Measurements from ENCODE around the gene TOB1.

TOB1 gene

GRCh38 chr17:50853781-50854180 is 12.4 kb downstream of the TOB1 start:
- no peaks in the 10 kb centered on the region for H3K36me3 ChIP-seq (ENCODE audit: control insufficient read depth, insufficient read depth, low read length)
- no peaks in the 10 kb centered on the region for H3K27me3 ChIP-seq (ENCODE audit: control insufficient read depth, insufficient read depth, low read length)
- no peak overlapping the region for H3K27ac ChIP-seq (ENCODE audit: low read depth, low read length)
- no peaks in the 10 kb centered on the region for H3K9me3 ChIP-seq (ENCODE audit: control insufficient read depth, insufficient read depth, low read depth, low read length)
- H3K4me1 ChIP-seq (ENCODE audit: control insufficient read depth, insufficient read depth, low read length) = no peaks in the 10 kb centered on the region
- no peak overlapping the region for H3K9ac ChIP-seq (ENCODE audit: low read length)
- H3K4me3 ChIP-seq (ENCODE audit: low read depth, low read length) = no peak overlapping the region

- Histone ChIP-seq H3K27me3 (ENCODE audit: control insufficient read depth, insufficient read depth, low read length) (no peaks in the 10 kb centered on the region), H3K36me3 (ENCODE audit: control insufficient read depth, insufficient read depth, low read length) (no peaks in the 10 kb centered on the region), H3K9me3 (ENCODE audit: control insufficient read depth, insufficient read depth, low read depth, low read length) (no peaks in the 10 kb centered on the region), H3K27ac (ENCODE audit: low read depth, low read length) (no peak overlapping the region), H3K4me1 (ENCODE audit: control insufficient read depth, insufficient read depth, low read length) (no peaks in the 10 kb centered on the region), H3K9ac (ENCODE audit: low read length) (no peak overlapping the region), H3K4me3 (ENCODE audit: low read depth, low read length) (no peak overlapping the region)
These were observed 13.0 kb downstream of the TOB1 start for GRCh38 chr17:50853015-50853615.

GRCh38 chr17:50850640-50851039 is 15.5 kb downstream of the TOB1 start:
- Histone ChIP-seq H3K27ac (ENCODE audit: low read depth, low read length) (no peak overlapping the region), H3K36me3 (ENCODE audit: control insufficient read depth, insufficient read depth, low read length) (no peaks in the 10 kb centered on the region), H3K9ac (ENCODE audit: low read length) (no peak overlapping the region), H3K27me3 (ENCODE audit: control insufficient read depth, insufficient read depth, low read length) (no peaks in the 10 kb centered on the region), H3K4me1 (ENCODE audit: control insufficient read depth, insufficient read depth, low read length) (peaks cover 4% of the 10 kb centered on the region; the same call in 1 of the 2 replicates), H3K9me3 (ENCODE audit: control insufficient read depth, insufficient read depth, low read depth, low read length) (no peaks in the 10 kb centered on the region), H3K4me3 (ENCODE audit: low read depth, low read length) (no peak overlapping the region)

GRCh38 chr17:50848711-50849110 is 17.4 kb downstream of the TOB1 start:
- Histone ChIP-seq H3K27me3 (ENCODE audit: control insufficient read depth, insufficient read depth, low read length) (no peaks in the 10 kb centered on the region), H3K9me3 (ENCODE audit: control insufficient read depth, insufficient read depth, low read depth, low read length) (no peaks in the 10 kb centered on the region), H3K36me3 (ENCODE audit: control insufficient read depth, insufficient read depth, low read length) (no peaks in the 10 kb centered on the region), H3K27ac (ENCODE audit: low read depth, low read length) (no peak overlapping the region), H3K4me3 (ENCODE audit: low read depth, low read length) (no peak overlapping the region), H3K4me1 (ENCODE audit: control insufficient read depth, insufficient read depth, low read length) (peaks cover 11% of the 10 kb centered on the region; the same call in 1 of the 2 replicates), H3K9ac (ENCODE audit: low read length) (no peak overlapping the region)

GRCh38 chr17:50848039-50848438 is 18.1 kb downstream of the TOB1 start:
- Histone ChIP-seq H3K36me3 (ENCODE audit: control insufficient read depth, insufficient read depth, low read length) (no peaks in the 10 kb centered on the region), H3K27ac (ENCODE audit: low read depth, low read length) (no peak overlapping the region), H3K9ac (ENCODE audit: low read length) (no peak overlapping the region), H3K27me3 (ENCODE audit: control insufficient read depth, insufficient read depth, low read length) (no peaks in the 10 kb centered on the region), H3K4me1 (ENCODE audit: control insufficient read depth, insufficient read depth, low read length) (peaks cover 11% of the 10 kb centered on the region; the same call in 1 of the 2 replicates), H3K9me3 (ENCODE audit: control insufficient read depth, insufficient read depth, low read depth, low read length) (no peaks in the 10 kb centered on the region), H3K4me3 (ENCODE audit: low read depth, low read length) (no peak overlapping the region)

- no peaks in the 10 kb centered on the region for H3K9me3 ChIP-seq (ENCODE audit: control insufficient read depth, insufficient read depth, low read depth, low read length)
- H3K27me3 ChIP-seq (ENCODE audit: control insufficient read depth, insufficient read depth, low read length) = no peaks in the 10 kb centered on the region
- H3K27ac ChIP-seq (ENCODE audit: low read depth, low read length) = no peak overlapping the region
- H3K9ac ChIP-seq (ENCODE audit: low read length) = no peak overlapping the region
- H3K36me3 ChIP-seq (ENCODE audit: control insufficient read depth, insufficient read depth, low read length) = no peaks in the 10 kb centered on the region
- H3K4me3 ChIP-seq (ENCODE audit: low read depth, low read length) = no peak overlapping the region
- H3K4me1 ChIP-seq (ENCODE audit: control insufficient read depth, insufficient read depth, low read length) = peaks cover 11% of the 10 kb centered on the region; the same call in 1 of the 2 replicates
These were observed 18.6 kb downstream of the TOB1 start for GRCh38 chr17:50847566-50847965.

GRCh38 chr17:50845240-50846147 is 20.7 kb downstream of the TOB1 start:
- H3K4me1 ChIP-seq (ENCODE audit: control insufficient read depth, insufficient read depth, low read length) = peaks cover 15% of the 10 kb centered on the region
- no peak overlapping the region for H3K4me3 ChIP-seq (ENCODE audit: low read depth, low read length)

GRCh38 chr17:50844117-50844700 is 21.9 kb downstream of the TOB1 start:
- no peak overlapping the region for H3K4me3 ChIP-seq (ENCODE audit: low read depth, low read length)
- no peak overlapping the region for H3K9ac ChIP-seq (ENCODE audit: low read length)
- no peak overlapping the region for H3K27ac ChIP-seq (ENCODE audit: low read depth, low read length)
- H3K36me3 ChIP-seq (ENCODE audit: control insufficient read depth, insufficient read depth, low read length) = no peaks in the 10 kb centered on the region
- H3K4me1 ChIP-seq (ENCODE audit: control insufficient read depth, insufficient read depth, low read length) = peaks cover 15% of the 10 kb centered on the region
- H3K27me3 ChIP-seq (ENCODE audit: control insufficient read depth, insufficient read depth, low read length) = no peaks in the 10 kb centered on the region
- no peaks in the 10 kb centered on the region for H3K9me3 ChIP-seq (ENCODE audit: control insufficient read depth, insufficient read depth, low read depth, low read length)

More at GRCh38 chr17:50845240-50846147, 20.7 kb downstream of the TOB1 start:
- Histone ChIP-seq H3K9ac (ENCODE audit: low read length) (no peak overlapping the region), H3K27me3 (ENCODE audit: control insufficient read depth, insufficient read depth, low read length) (no peaks in the 10 kb centered on the region), H3K9me3 (ENCODE audit: control insufficient read depth, insufficient read depth, low read depth, low read length) (no peaks in the 10 kb centered on the region), H3K36me3 (ENCODE audit: control insufficient read depth, insufficient read depth, low read length) (no peaks in the 10 kb centered on the region), H3K27ac (ENCODE audit: low read depth, low read length) (no peak overlapping the region)

- no peak overlapping the region for H3K27ac ChIP-seq (ENCODE audit: low read depth, low read length)
- H3K27me3 ChIP-seq (ENCODE audit: control insufficient read depth, insufficient read depth, low read length) = no peaks in the 10 kb centered on the region
- no peak overlapping the region for H3K9ac ChIP-seq (ENCODE audit: low read length)
- peaks cover 15% of the 10 kb centered on the region for H3K4me1 ChIP-seq (ENCODE audit: control insufficient read depth, insufficient read depth, low read length)
- H3K9me3 ChIP-seq (ENCODE audit: control insufficient read depth, insufficient read depth, low read depth, low read length) = no peaks in the 10 kb centered on the region
- no peak overlapping the region for H3K4me3 ChIP-seq (ENCODE audit: low read depth, low read length)
- H3K36me3 ChIP-seq (ENCODE audit: control insufficient read depth, insufficient read depth, low read length) = no peaks in the 10 kb centered on the region
These were observed 22.8 kb downstream of the TOB1 start for GRCh38 chr17:50843150-50843905.

GRCh38 chr17:50842506-50843149 is 23.5 kb downstream of the TOB1 start:
- Histone ChIP-seq H3K4me3 (ENCODE audit: low read depth, low read length) (no peak overlapping the region), H3K36me3 (ENCODE audit: control insufficient read depth, insufficient read depth, low read length) (no peaks in the 10 kb centered on the region), H3K9ac (ENCODE audit: low read length) (no peak overlapping the region), H3K27me3 (ENCODE audit: control insufficient read depth, insufficient read depth, low read length) (no peaks in the 10 kb centered on the region), H3K27ac (ENCODE audit: low read depth, low read length) (no peak overlapping the region), H3K9me3 (ENCODE audit: control insufficient read depth, insufficient read depth, low read depth, low read length) (no peaks in the 10 kb centered on the region), H3K4me1 (ENCODE audit: control insufficient read depth, insufficient read depth, low read length) (peaks cover 15% of the 10 kb centered on the region)

Measured in HUES6 (cell line).